Adrenal gland (tissue), 5 donors: Measurements from ENCODE around the gene RNU6-9.

Experiments
- CTCF ChIP-seq, 6 experiments: fragments of 450-650 bp in 4 of 6; fragments of 200-600 bp in 2 of 6; sonication (generic) in 1 of 6; IDR thresholded peaks; 1 replicate in 5 of 6; 2 replicates in 1 of 6; pipeline versions ENCODE4 v1.5.1 to v1.8.0; 2016 to 2021; ENCODE audit warnings: antibody characterized with exemption in 6 of 6, mild to moderate bottlenecking in 2 of 6, moderate library complexity in 1 of 6
- POLR2A ChIP-seq, 2 donors: fragments of 450-650 bp; IDR thresholded peaks; one replicate each; pipeline ENCODE4 v1.6.1; 2017; ENCODE audit warnings: antibody characterized with exemption in 2 of 2, mild to moderate bottlenecking in 2 of 2, moderate library complexity in 1 of 2
- donor health status: DM: no; HTN: no; CAD: no.

GRCh38 chr19:888581-889385 is 4.5 kb upstream of the RNU6-9 start:
- no peak for TF ChIP-seq CTCF (IDR thresholded peaks at IDR 0.05)
- no peak for TF ChIP-seq POLR2A (IDR thresholded peaks at IDR 0.05)
